ENCODE results near the gene KIF16B. TPM values are rescaled to one million over a fixed set of nuclear protein-coding genes. Genes with fewer than 3 reads are reported as not detected.
"Not testable (repeated sequence)": the region's sequence is repeated elsewhere in the genome, so short reads cannot be mapped to it uniquely, and the experiment has no call there.

Gene KIF16B
- polyA plus RNA-seq, 3 donors = 21.7 to 24.9 (median 23.5) TPM

- DNase-seq (ENCODE audit: low read depth in 3 of 3, low spot score in 2 of 3) = no peak
Measured at GRCh38 chr20:16228722-16229121, 344.5 kb downstream of the KIF16B start.

- DNase-seq (ENCODE audit: low read depth in 3 of 3, low spot score in 2 of 3) = not testable (repeated sequence)
Measured at GRCh38 chr20:16226961-16227360, 346.3 kb downstream of the KIF16B start.

- no peak for DNase-seq (ENCODE audit: low read depth in 3 of 3, low spot score in 2 of 3)
Measured at GRCh38 chr20:16224836-16225235, 348.4 kb downstream of the KIF16B start.

GRCh38 chr20:16222859-16223411 lies 350.3 kb downstream of the KIF16B start:
- DNase-seq (ENCODE audit: low read depth in 3 of 3, low spot score in 2 of 3) = no peak

Other genes with a start within 250 kb of the KIF16B start
- gene SNRPB2, start 156.6 kb upstream of the KIF16B start, polyA plus RNA-seq (ENCODE audit: insufficient read length in 3 of 3) = 100 to 1,000 TPM; 122 to 130 (median 125) TPM
- gene OTOR, start 174.9 kb upstream of the KIF16B start, polyA plus RNA-seq (ENCODE audit: insufficient read length in 3 of 3) = under 1 TPM in 1 of 3 donors, not detected in 2; 0.32 TPM